Heart left ventricle (tissue), 16 donors: ENCODE measurements around the gene RBM34. TPM values are rescaled to one million over a fixed set of nuclear protein-coding genes. Genes with fewer than 3 reads are reported as not detected.

Source experiments
- ATAC-seq, 4 donors: fragments of 200-7000 bp; cut with Tn5 transposase; one replicate each; pipeline ENCODE4 v1.9.1; 2020 to 2022; ENCODE audit warnings: moderate library complexity in 4 of 4, mild to moderate bottlenecking in 3 of 4, moderate number of reproducible peaks in 1 of 4
- DNase-seq, 5 donors: peaks; one replicate each; pipeline ENCODE4 v3.0.0-alpha.2; 2020
- H3K27ac ChIP-seq, 12 donors: fragments of 200-600 bp; sonication (generic) in 4 of 12; one replicate each; pipeline versions ENCODE4 v1.5.0 to v1.8.0; 2016 to 2022; ENCODE audit warnings: mild to moderate bottlenecking in 2 of 12
- H3K27me3 ChIP-seq, 9 donors: fragments of 200-600 bp; sonication (generic) in 2 of 9; one replicate each; pipeline versions ENCODE4 v1.5.1 to v1.8.0; 2016 to 2022; ENCODE audit warnings: mild to moderate bottlenecking in 3 of 9
- H3K36me3 ChIP-seq, 9 donors: fragments of 200-600 bp; sonication (generic) in 2 of 9; one replicate each; pipeline versions ENCODE4 v1.5.0 to v1.8.0; 2018 to 2022; ENCODE audit warnings: mild to moderate bottlenecking in 2 of 9
- H3K4me1 ChIP-seq, 12 donors: fragments of 200-600 bp; sonication (generic) in 4 of 12; one replicate each; pipeline versions ENCODE4 v1.5.0 to v1.8.0; 2016 to 2022; ENCODE audit warnings: mild to moderate bottlenecking in 3 of 12
- H3K4me3 ChIP-seq, 12 donors: fragments of 200-600 bp; sonication (generic) in 4 of 12; one replicate each; pipeline versions ENCODE4 v1.5.0 to v1.8.0; 2017 to 2022; ENCODE audit warnings: mild to moderate bottlenecking in 9 of 12, moderate library complexity in 4 of 12
- H3K9me3 ChIP-seq, 12 donors: fragments of 200-600 bp; sonication (generic) in 4 of 12; one replicate each; pipeline versions ENCODE4 v1.5.0 to v1.8.0; 2016 to 2022; ENCODE audit warnings: mild to moderate bottlenecking in 1 of 12
- POLR2A ChIP-seq, 2 donors: fragments of 450-650 bp; IDR thresholded peaks; one replicate each; pipeline ENCODE4 v1.6.1; 2017; ENCODE audit warnings: antibody characterized with exemption in 2 of 2, mild to moderate bottlenecking in 2 of 2, moderate library complexity in 2 of 2
- WGBS, 4 donors: extraction: QIAGEN DNeasy Blood & Tissue Kit in 2 of 4; methylation state at CpG; one replicate each; pipeline versions ENCODE4 v1.1.5 to v1.1.7; 2013 to 2018; 5-methylcytosine and 5-hydroxymethylcytosine counted together
- intact Hi-C, 10 donors: fragments of 100-400 bp; cut with DNase I; formaldehyde crosslinking; loops; one replicate each; pipeline versions ENCODE4 v1.11.1 to v1.14.2; 2022
- polyA plus RNA-seq, 2 donors: library from polyadenylated mRNA; stranded (reverse); fragments of 200-250 nt; gene quantifications; one replicate each; pipeline ENCODE4 v1.2.3, GENCODE V29; 2013
- total RNA-seq, 9 donors: library from RNA; depleted of rRNA in 2 of 9; stranded (reverse); fragments of >200 nt in 2 of 9; fragmentation: NEBNext Ultra II Directional in 3 of 9; extraction: Animal tissue kit (Norgen Biotek cat#: 25700) in 3 of 9; gene quantifications; one replicate each; pipeline versions ENCODE4 v1.1.0 to v1.2.4, GENCODE V29; 2016 to 2023
- TF ChIP-seq, protein P1 (sequence below), 12 donors: fragments of 200-600 bp; sonication (generic) in 4 of 12; IDR thresholded peaks; one replicate each; pipeline versions ENCODE4 v1.5.0 to v1.8.0; 2018 to 2022; ENCODE audit warnings: antibody characterized with exemption in 12 of 12, mild to moderate bottlenecking in 5 of 12
- donor health status: ischemic (EF 13 %, LVEDD 7.1; RV severe dilation, severe dysfunction).
- donor health status: healthy with polysubstance abuse.
- donor health status: DM: no; HTN: yes; CAD: no.
- donor health status: DM: no; HTN: no; CAD: no.
- donor health status: ischemic (EF 25% LVEDD 6.9; RV normal size, moderate dysfunction).
- donor health status: ischemic (EF 25% LVEDD 5.7; RV mildly dilated, moderate dysfunction).
- donor health status: healthy.
- donor health status: DM: yes; HTN: yes; CAD: no.
- donor health status: ischemic (EF 35%, LVEDD 5.7; RV mildly dilated, moderate dysfunction).
- donor health status: nonischemic (EF 11% LVEDD 7.7; RV severe dilation, severe dysfunction).
- donor health status: DM: yes; HTN: yes; CAD: no.
- donor health status: PGD.
- donor health status: ischemic (EF 29% LVEDD 5.4; RV normal size, mild dysfunction).
- donor health status: nonischemic (EF 23%, LVEDD 6.1; RV moderate dilation, normal function).

The RBM34 gene
- total and polyA plus RNA-seq, 11 donors = 34.2 to 97.8 (median 49.6) TPM

DNA sequence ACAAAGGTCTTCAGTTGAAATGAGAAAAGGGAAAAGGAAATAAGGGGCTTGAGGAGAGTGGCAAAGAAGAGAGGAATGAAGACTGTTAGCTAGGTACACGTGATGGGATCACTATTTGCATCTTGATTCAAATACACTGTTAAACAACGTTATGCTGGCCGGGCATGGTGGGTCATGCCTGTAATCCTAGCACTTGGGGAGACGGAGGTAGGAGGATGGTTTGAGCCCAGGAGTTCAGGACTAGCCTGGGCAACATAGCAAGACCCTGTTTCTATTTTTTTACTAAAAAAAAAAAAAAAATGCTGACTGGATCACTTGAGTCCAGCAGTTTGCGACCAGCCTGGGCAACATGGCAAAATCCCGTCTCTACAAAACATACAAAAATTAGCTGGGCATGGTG is 2.4 kb downstream of the RBM34 start:
- intact Hi-C loops = no loop called here
- Histone ChIP-seq H3K4me1 (peaks cover 0 to 28% (median 16%) of the 10 kb centered on the region in 12 donors), H3K4me3 (no peak overlapping the region), H3K27ac (no peak overlapping the region), H3K9me3 (no peaks in the 10 kb centered on the region), H3K36me3 (peaks cover 0 to 64% (median 53%) of the 10 kb centered on the region in 9 donors), H3K27me3 (no peaks in the 10 kb centered on the region)
- TF ChIP-seq POLR2A (IDR thresholded peaks at IDR 0.05) = no peak
- 94 to 98% (median 95%) methylated on average over 6 of the region's 6 CpGs for whole genome bisulfite sequencing, 4 donors
- DNase-seq (no peak), ATAC-seq (no peak)

DNA sequence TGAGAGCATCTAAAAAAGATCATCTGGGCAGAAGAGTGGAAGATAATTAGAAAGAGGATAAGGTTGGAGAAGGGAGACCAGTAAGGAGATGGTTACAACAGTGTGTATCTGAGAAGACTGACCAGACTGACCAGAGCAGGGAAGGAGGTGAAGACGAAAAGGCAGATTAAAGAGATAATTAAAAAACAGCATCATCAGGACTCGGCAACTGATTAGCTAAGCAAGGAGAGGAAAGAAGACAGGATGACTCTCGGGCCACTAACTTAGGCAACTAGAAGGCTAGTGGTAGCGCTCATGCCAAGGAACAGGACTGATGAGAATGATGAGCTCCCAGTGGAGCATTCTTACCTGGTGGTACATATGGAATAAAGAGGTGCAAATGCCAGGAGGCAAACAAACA is 3.9 kb downstream of the RBM34 start:
- Histone ChIP-seq H3K9me3 (no peaks in the 10 kb centered on the region), H3K4me1 (peaks cover 0 to 28% (median 16%) of the 10 kb centered on the region in 12 donors), H3K36me3 (peaks cover 0 to 79% (median 69%) of the 10 kb centered on the region in 9 donors), H3K27me3 (no peaks in the 10 kb centered on the region), H3K4me3 (no peak overlapping the region), H3K27ac (no peak overlapping the region)
- TF ChIP-seq, protein P1, sequence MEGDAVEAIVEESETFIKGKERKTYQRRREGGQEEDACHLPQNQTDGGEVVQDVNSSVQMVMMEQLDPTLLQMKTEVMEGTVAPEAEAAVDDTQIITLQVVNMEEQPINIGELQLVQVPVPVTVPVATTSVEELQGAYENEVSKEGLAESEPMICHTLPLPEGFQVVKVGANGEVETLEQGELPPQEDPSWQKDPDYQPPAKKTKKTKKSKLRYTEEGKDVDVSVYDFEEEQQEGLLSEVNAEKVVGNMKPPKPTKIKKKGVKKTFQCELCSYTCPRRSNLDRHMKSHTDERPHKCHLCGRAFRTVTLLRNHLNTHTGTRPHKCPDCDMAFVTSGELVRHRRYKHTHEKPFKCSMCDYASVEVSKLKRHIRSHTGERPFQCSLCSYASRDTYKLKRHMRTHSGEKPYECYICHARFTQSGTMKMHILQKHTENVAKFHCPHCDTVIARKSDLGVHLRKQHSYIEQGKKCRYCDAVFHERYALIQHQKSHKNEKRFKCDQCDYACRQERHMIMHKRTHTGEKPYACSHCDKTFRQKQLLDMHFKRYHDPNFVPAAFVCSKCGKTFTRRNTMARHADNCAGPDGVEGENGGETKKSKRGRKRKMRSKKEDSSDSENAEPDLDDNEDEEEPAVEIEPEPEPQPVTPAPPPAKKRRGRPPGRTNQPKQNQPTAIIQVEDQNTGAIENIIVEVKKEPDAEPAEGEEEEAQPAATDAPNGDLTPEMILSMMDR (IDR thresholded peaks at IDR 0.05) = no peak
- no peak for TF ChIP-seq POLR2A (IDR thresholded peaks at IDR 0.05)
- intact Hi-C loops = no loop called here
- DNase-seq (no peak), ATAC-seq (no peak)
- WGBS, 4 donors = 93 to 96% (median 95%) methylated on average over 4 of the region's 4 CpGs

DNA sequence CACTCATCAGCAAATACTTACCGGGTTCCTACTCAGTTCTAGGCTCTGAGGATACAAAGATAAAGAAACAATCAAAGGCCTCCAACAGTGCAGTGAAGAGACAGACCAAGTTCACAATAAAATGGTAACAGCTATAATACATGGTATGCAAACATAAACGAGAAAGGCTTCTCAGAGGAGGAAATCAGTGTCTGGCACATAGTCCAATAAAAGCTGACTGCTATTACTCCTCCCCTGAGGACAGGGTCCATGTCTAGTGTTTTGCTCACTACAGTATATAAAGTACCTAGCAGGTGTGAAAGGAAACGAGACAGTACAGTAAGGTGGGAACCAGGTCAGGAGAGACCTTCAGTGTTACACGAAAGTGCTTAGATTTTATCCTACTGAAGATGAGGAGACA is 4.3 kb downstream of the RBM34 start:
- Histone ChIP-seq H3K27me3 (no peaks in the 10 kb centered on the region), H3K4me3 (no peak overlapping the region), H3K9me3 (no peaks in the 10 kb centered on the region), H3K4me1 (peaks cover 0 to 26% (median 15%) of the 10 kb centered on the region in 12 donors), H3K36me3 (peaks cover 0 to 83% (median 73%) of the 10 kb centered on the region in 9 donors), H3K27ac (no peak overlapping the region)
- DNase-seq (no peak), ATAC-seq (no peak)
- no peak for TF ChIP-seq POLR2A (IDR thresholded peaks at IDR 0.05)
- TF ChIP-seq, protein P1 (IDR thresholded peaks at IDR 0.05) = no peak
- 83 to 89% (median 84%) methylated on average over 4 of the region's 4 CpGs for WGBS, 4 donors
- intact Hi-C loops = no loop called here

DNA sequence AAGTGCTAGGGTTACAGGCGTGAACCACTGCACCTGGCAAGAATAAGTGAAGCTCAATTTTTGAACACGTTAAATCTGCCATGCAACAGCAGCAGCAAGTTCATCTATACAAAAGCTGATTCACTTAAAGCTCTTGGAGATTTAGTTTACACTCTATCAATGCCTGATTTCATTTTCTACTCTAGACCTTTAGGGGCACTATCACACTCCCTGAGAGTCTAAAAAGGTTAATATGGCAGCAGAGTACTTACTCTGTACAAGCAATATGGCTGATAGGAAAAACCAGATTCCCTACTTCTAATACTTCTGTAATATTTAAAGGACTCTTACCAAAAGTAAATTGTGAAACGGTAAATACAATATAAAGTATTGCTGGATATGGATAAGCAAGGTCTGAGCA is 4.8 kb downstream of the RBM34 start:
- Histone ChIP-seq H3K36me3 (peaks cover 0 to 88% (median 78%) of the 10 kb centered on the region in 9 donors), H3K27ac (no peak overlapping the region), H3K4me3 (no peak overlapping the region), H3K4me1 (peaks cover 0 to 26% (median 12%) of the 10 kb centered on the region in 12 donors), H3K27me3 (no peaks in the 10 kb centered on the region), H3K9me3 (no peaks in the 10 kb centered on the region)
- intact Hi-C loops = no loop called here
- no peak for ATAC-seq
- no peak for DNase-seq
- no peak for TF ChIP-seq POLR2A (IDR thresholded peaks at IDR 0.05)
- TF ChIP-seq, protein P1 (IDR thresholded peaks at IDR 0.05) = no peak
- WGBS, 4 donors = 87 to 98% (median 92%) methylated on average over 3 of the region's 3 CpGs

DNA sequence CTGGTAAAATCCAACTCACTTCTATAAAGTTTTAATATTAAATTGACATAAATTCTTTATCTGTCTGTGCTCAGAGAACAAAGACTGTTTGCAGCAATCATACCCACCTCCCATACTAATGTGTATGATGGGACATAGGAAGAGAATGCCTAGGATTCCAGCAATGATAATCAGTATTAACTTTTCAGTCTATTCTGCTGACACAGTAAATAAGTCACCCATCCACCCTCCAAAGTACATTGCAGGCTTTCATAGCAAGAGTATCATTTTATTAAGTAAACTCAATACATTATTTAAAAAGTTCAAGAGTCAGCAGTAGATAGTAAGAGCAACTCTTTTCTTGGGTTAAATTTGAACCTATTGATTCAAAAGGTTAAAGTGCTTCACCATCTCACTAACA is 8.8 kb downstream of the RBM34 start:
- ATAC-seq (no peak), DNase-seq (no peak)
- H3K27ac ChIP-seq = no peak overlapping the region
- H3K4me3 ChIP-seq = no peak overlapping the region
- intact Hi-C loops = no loop called here
- H3K36me3 ChIP-seq = peaks cover 0 to 100% (median 96%) of the 10 kb centered on the region in 9 donors
- no peaks in the 10 kb centered on the region for H3K27me3 ChIP-seq
- TF ChIP-seq, protein P1 (IDR thresholded peaks at IDR 0.05) = no peak
- H3K9me3 ChIP-seq = no peaks in the 10 kb centered on the region
- peaks cover 0 to 2% (median 0%) of the 10 kb centered on the region in 12 donors for H3K4me1 ChIP-seq
